ENCODE results near the gene TTC21A. TPM values are rescaled to one million over a fixed set of nuclear protein-coding genes. Genes with fewer than 3 reads are reported as not detected.

Gene TTC21A
- total and polyA plus RNA-seq, 2 donors (not counting 1 experiment from before 2014, with no cell fraction given) = 1.6 to 2.1 TPM

- Histone ChIP-seq H3K9me3 (ENCODE audit: control insufficient read depth, insufficient read depth, low read depth, low read length) (no peaks in the 10 kb centered on the region), H2AFZ (ENCODE audit: low read length) (no peak overlapping the region), H3K4me3 (replicated peaks in 1 of 4; ENCODE audit: control extremely low read depth in 1 of 4, insufficient read depth in 1 of 4, low read depth in 3 of 4, low read length in 4 of 4) (no peak overlapping the region), H3K4me2 (ENCODE audit: extremely low read depth, insufficient read depth, low read length) (no peak overlapping the region), H3K36me3 (ENCODE audit: control insufficient read depth, insufficient read depth, low read length) (peaks cover 1% of the 10 kb centered on the region), H3K79me2 (ENCODE audit: control insufficient read depth, insufficient read depth, low read length) (no peaks in the 10 kb centered on the region), H3K4me1 (ENCODE audit: control insufficient read depth, extremely low read depth, insufficient read depth, low read length) (no peaks in the 10 kb centered on the region), H3K9ac (ENCODE audit: insufficient read depth, low read length) (no peak overlapping the region), H3K27me3 (ENCODE audit: control insufficient read depth, insufficient read depth, low read length) (no peaks in the 10 kb centered on the region), H3K27ac (ENCODE audit: insufficient read depth, low read length) (no peak overlapping the region), H4K20me1 (ENCODE audit: control insufficient read depth, extremely low read depth, insufficient read depth, low read length) (no peaks in the 10 kb centered on the region)
- TF ChIP-seq CTCF (conservative IDR thresholded peaks at IDR 0.05 in 1 of 2, IDR thresholded peaks at IDR 0.05 in 1 of 2; ENCODE audit: low read depth in 1 of 2, low read length in 2 of 2) = no peak
- TF ChIP-seq EZH2 (IDR thresholded peaks at IDR 0.05; ENCODE audit: low read length, missing control alignments) = no peak
- no peak for DNase-seq (ENCODE audit: low read depth in 2 of 2)
These were observed 27.9 kb upstream of the TTC21A start for GRCh38 chr3:39079530-39079929.

- H3K4me2 ChIP-seq (ENCODE audit: extremely low read depth, insufficient read depth, low read length) = no peak overlapping the region
- no peaks in the 10 kb centered on the region for H4K20me1 ChIP-seq (ENCODE audit: control insufficient read depth, extremely low read depth, insufficient read depth, low read length)
- H3K79me2 ChIP-seq (ENCODE audit: control insufficient read depth, insufficient read depth, low read length) = no peaks in the 10 kb centered on the region
- no peak for DNase-seq (ENCODE audit: low read depth in 2 of 2)
- no peaks in the 10 kb centered on the region for H3K4me1 ChIP-seq (ENCODE audit: control insufficient read depth, extremely low read depth, insufficient read depth, low read length)
- H3K9me3 ChIP-seq (ENCODE audit: control insufficient read depth, insufficient read depth, low read depth, low read length) = no peaks in the 10 kb centered on the region
- H3K9ac ChIP-seq (ENCODE audit: insufficient read depth, low read length) = no peak overlapping the region
- H2AFZ ChIP-seq (ENCODE audit: low read length) = no peak overlapping the region
- TF ChIP-seq EZH2 (IDR thresholded peaks at IDR 0.05; ENCODE audit: low read length, missing control alignments) = no peak
- TF ChIP-seq CTCF (conservative IDR thresholded peaks at IDR 0.05 in 1 of 2, IDR thresholded peaks at IDR 0.05 in 1 of 2; ENCODE audit: low read depth in 1 of 2, low read length in 2 of 2) = no peak
- peaks cover 1% of the 10 kb centered on the region for H3K36me3 ChIP-seq (ENCODE audit: control insufficient read depth, insufficient read depth, low read length)
- H3K4me3 ChIP-seq (replicated peaks in 1 of 4; ENCODE audit: control extremely low read depth in 1 of 4, insufficient read depth in 1 of 4, low read depth in 3 of 4, low read length in 4 of 4) = no peak overlapping the region
- H3K27me3 ChIP-seq (ENCODE audit: control insufficient read depth, insufficient read depth, low read length) = no peaks in the 10 kb centered on the region
- H3K27ac ChIP-seq (ENCODE audit: insufficient read depth, low read length) = no peak overlapping the region
These were observed 27.5 kb upstream of the TTC21A start for GRCh38 chr3:39080026-39080425.

GRCh38 chr3:39082666-39083313 lies 24.7 kb upstream of the TTC21A start:
- peaks cover 7% of the 10 kb centered on the region for H3K36me3 ChIP-seq (ENCODE audit: control insufficient read depth, insufficient read depth, low read length)
- H3K27me3 ChIP-seq (ENCODE audit: control insufficient read depth, insufficient read depth, low read length) = no peaks in the 10 kb centered on the region
- no peak overlapping the region for H3K4me2 ChIP-seq (ENCODE audit: extremely low read depth, insufficient read depth, low read length)
- H3K79me2 ChIP-seq (ENCODE audit: control insufficient read depth, insufficient read depth, low read length) = no peaks in the 10 kb centered on the region
- no peaks in the 10 kb centered on the region for H3K4me1 ChIP-seq (ENCODE audit: control insufficient read depth, extremely low read depth, insufficient read depth, low read length)
- H3K27ac ChIP-seq (ENCODE audit: insufficient read depth, low read length) = no peak overlapping the region
- no peak overlapping the region for H3K9ac ChIP-seq (ENCODE audit: insufficient read depth, low read length)
- TF ChIP-seq EZH2 (IDR thresholded peaks at IDR 0.05; ENCODE audit: low read length, missing control alignments) (no peak), CTCF (conservative IDR thresholded peaks at IDR 0.05 in 1 of 2, IDR thresholded peaks at IDR 0.05 in 1 of 2; ENCODE audit: low read depth in 1 of 2, low read length in 2 of 2) (no peak)
- H3K4me3 ChIP-seq (replicated peaks in 1 of 4; ENCODE audit: control extremely low read depth in 1 of 4, insufficient read depth in 1 of 4, low read depth in 3 of 4, low read length in 4 of 4) = no peak overlapping the region
- DNase-seq (ENCODE audit: low read depth in 2 of 2) = no peak
- no peak overlapping the region for H2AFZ ChIP-seq (ENCODE audit: low read length)
- no peaks in the 10 kb centered on the region for H3K9me3 ChIP-seq (ENCODE audit: control insufficient read depth, insufficient read depth, low read depth, low read length)
- H4K20me1 ChIP-seq (ENCODE audit: control insufficient read depth, extremely low read depth, insufficient read depth, low read length) = no peaks in the 10 kb centered on the region

Measured in fibroblast of lung (primary cell).